Measurements from ENCODE around the gene SGF29. TPM values are rescaled to one million over a fixed set of nuclear protein-coding genes. Genes with fewer than 3 reads are reported as not detected.

SGF29 gene
- total and polyA plus RNA-seq, 2 experiments from 2014 or later, result 10.0 to 17.6 TPM

DNA sequence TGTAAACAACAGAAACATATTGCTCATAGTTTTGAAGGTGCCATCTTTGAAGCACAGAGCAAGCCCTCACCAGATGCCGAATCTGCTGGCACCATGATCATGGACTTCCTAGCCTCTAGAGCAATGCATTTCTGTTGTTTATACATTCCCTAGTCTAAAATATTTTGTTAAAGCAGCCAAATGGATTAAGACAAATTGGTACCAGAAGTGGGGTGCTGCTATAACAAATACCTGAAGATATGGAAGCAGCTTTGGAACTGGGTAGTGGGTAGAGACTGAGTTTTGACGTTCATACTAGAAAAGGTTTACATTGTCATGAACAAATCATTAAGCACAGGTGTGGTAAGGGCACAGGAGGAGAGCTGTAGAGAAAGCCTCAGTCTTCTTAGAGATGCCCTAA is 13.6 kb downstream of the SGF29 start (continued):
- TF ChIP-seq, protein P1, sequence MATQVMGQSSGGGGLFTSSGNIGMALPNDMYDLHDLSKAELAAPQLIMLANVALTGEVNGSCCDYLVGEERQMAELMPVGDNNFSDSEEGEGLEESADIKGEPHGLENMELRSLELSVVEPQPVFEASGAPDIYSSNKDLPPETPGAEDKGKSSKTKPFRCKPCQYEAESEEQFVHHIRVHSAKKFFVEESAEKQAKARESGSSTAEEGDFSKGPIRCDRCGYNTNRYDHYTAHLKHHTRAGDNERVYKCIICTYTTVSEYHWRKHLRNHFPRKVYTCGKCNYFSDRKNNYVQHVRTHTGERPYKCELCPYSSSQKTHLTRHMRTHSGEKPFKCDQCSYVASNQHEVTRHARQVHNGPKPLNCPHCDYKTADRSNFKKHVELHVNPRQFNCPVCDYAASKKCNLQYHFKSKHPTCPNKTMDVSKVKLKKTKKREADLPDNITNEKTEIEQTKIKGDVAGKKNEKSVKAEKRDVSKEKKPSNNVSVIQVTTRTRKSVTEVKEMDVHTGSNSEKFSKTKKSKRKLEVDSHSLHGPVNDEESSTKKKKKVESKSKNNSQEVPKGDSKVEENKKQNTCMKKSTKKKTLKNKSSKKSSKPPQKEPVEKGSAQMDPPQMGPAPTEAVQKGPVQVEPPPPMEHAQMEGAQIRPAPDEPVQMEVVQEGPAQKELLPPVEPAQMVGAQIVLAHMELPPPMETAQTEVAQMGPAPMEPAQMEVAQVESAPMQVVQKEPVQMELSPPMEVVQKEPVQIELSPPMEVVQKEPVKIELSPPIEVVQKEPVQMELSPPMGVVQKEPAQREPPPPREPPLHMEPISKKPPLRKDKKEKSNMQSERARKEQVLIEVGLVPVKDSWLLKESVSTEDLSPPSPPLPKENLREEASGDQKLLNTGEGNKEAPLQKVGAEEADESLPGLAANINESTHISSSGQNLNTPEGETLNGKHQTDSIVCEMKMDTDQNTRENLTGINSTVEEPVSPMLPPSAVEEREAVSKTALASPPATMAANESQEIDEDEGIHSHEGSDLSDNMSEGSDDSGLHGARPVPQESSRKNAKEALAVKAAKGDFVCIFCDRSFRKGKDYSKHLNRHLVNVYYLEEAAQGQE (IDR thresholded peaks at IDR 0.05; ENCODE audit: unreplicated experiment), result no peak
- TF ChIP-seq EZH2phosphoT487 (IDR thresholded peaks at IDR 0.05; ENCODE audit: unreplicated experiment), result no peak
- no peak for TF ChIP-seq NANOG (IDR thresholded peaks at IDR 0.05; ENCODE audit: borderline replicate concordance)
- TF ChIP-seq STAT1 (IDR thresholded peaks at IDR 0.05; ENCODE audit: unreplicated experiment), result no peak
- no peak for TF ChIP-seq ZNF331 (CRISPR knock-in tag; IDR thresholded peaks at IDR 0.05; ENCODE audit: low read depth)

DNA sequence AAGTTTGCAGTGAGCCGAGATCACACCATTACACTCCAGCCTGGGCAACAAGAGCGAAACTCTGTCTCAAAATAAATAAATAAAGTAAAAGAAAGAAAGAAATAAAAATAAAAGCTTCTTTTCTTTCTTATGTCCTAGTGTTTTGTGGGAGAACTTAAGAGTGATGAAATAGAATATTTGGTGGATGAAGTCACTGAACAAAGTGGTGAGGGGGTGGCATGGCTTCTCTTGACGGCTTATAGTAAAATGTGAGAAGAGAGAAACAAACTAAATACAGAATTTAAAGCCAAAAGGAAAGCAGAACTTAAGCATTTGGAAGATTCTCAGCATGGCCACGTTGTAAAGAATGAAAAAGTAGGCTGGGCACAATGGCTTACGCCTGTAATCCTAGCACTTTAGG is 15.3 kb downstream of the SGF29 start:
- Histone ChIP-seq H3K36me3 (ENCODE audit: insufficient read depth) (peaks cover 4% of the 10 kb centered on the region; the same call in 1 of the 2 replicates), H3K4me2 (no peak overlapping the region), H3K79me2 (replicated peaks; ENCODE audit: insufficient read depth) (no peaks in the 10 kb centered on the region), H3K9me2 (ENCODE audit: insufficient read depth) (0 out of 2 replicates have a peak, but pooled peaks cover 2% of the 10 kb centered on the region), H3K4me1 (ENCODE audit: insufficient read depth) (no peaks in the 10 kb centered on the region; the same call in 1 of the 2 replicates), H4K20me1 (replicated peaks; ENCODE audit: insufficient read depth) (no peaks in the 10 kb centered on the region), H3K27ac (ENCODE audit: low read depth) (no peak overlapping the region), H3F3A (replicated peaks; ENCODE audit: low read depth) (no peaks in the 10 kb centered on the region), H3K4me3 (no peak overlapping the region), H2AFZ (no peak overlapping the region), H3K27me3 (ENCODE audit: insufficient read depth) (no peaks in the 10 kb centered on the region)
- no peak overlapping the region for H3K4me3 Mint-ChIP-seq
- no peak overlapping the region for H3K27ac Mint-ChIP-seq
- peaks cover 13% of the 10 kb centered on the region for H3K27me3 Mint-ChIP-seq (ENCODE audit: insufficient read depth, low read depth, poor library complexity)
- no peak for ATAC-seq
- no peak for DNase-seq (ENCODE audit: low spot score)
- H3K36me3 Mint-ChIP-seq (ENCODE audit: low read depth), result peaks cover 21% of the 10 kb centered on the region
- H3K4me1 Mint-ChIP-seq, result peaks cover 20% of the 10 kb centered on the region
- peaks cover 24% of the 10 kb centered on the region for H3K9me3 Mint-ChIP-seq
- no peak for TF ChIP-seq EZH2phosphoT487 (IDR thresholded peaks at IDR 0.05; ENCODE audit: unreplicated experiment)
- TF ChIP-seq ZNF462 (CRISPR knock-in tag; IDR thresholded peaks at IDR 0.05), result no peak
- TF ChIP-seq POLR2AphosphoS5 (IDR thresholded peaks at IDR 0.05; ENCODE audit: low read depth), result no peak
- no peak for TF ChIP-seq ZNF114 (CRISPR knock-in tag; IDR thresholded peaks at IDR 0.05)
- TF ChIP-seq, protein P1 (IDR thresholded peaks at IDR 0.05; ENCODE audit: unreplicated experiment), result no peak
- TF ChIP-seq ZNF331 (CRISPR knock-in tag; IDR thresholded peaks at IDR 0.05; ENCODE audit: low read depth), result no peak
- no peak for TF ChIP-seq CREB1 (CRISPR knock-in tag; IDR thresholded peaks at IDR 0.05; ENCODE audit: low read depth)
- no peak for TF ChIP-seq NANOG (IDR thresholded peaks at IDR 0.05; ENCODE audit: borderline replicate concordance)
- no peak for TF ChIP-seq STAT1 (IDR thresholded peaks at IDR 0.05; ENCODE audit: unreplicated experiment)
- no peak for TF ChIP-seq JUNB (IDR thresholded peaks at IDR 0.05; ENCODE audit: unreplicated experiment)

All from GM23338 (cell line).